Activated CD8-positive, alpha-beta memory T cell treated with anti-CD3 and anti-CD28 coated beads, Interleukin-2, amount 50 U/mL, for 1 hour (primary cell): Measurements from ENCODE around the gene TCP11L2.

Source experiments
- DNase-seq: peaks from one replicate; pipeline ENCODE4 v3.0.0-alpha.2; 2020; ENCODE audit errors: extremely low read depth

TCP11L2 gene

GRCh38 chr12:106302401-106303201 is at the start of gene TCP11L2:
Gene TCP11L2, plus strand, starts transcription at chr12:106302733. Its CDS starts 8,343 bp downstream, at chr12:106311076.
- peak; percentile 75 for DNase-seq

GRCh38 chr12:106254724-106255123 is 47.8 kb upstream of the TCP11L2 start:
- DNase-seq: no peak

- DNase-seq: no peak
Observed at GRCh38 chr12:106255493-106255892, 47.0 kb upstream of the TCP11L2 start.

- DNase-seq: no peak
Observed at GRCh38 chr12:106255952-106256351, 46.6 kb upstream of the TCP11L2 start.

GRCh38 chr12:106256524-106256923 is 46.0 kb upstream of the TCP11L2 start:
- no peak for DNase-seq

GRCh38 chr12:106258226-106258625 is 44.3 kb upstream of the TCP11L2 start:
- no peak for DNase-seq

GRCh38 chr12:106258935-106259334 is 43.6 kb upstream of the TCP11L2 start:
- no peak for DNase-seq

- DNase-seq: no peak
Observed at GRCh38 chr12:106265116-106265515, 37.4 kb upstream of the TCP11L2 start.

GRCh38 chr12:106267535-106267934 is 35.0 kb upstream of the TCP11L2 start:
- no peak for DNase-seq

GRCh38 chr12:106269150-106269771 is 33.3 kb upstream of the TCP11L2 start:
- DNase-seq: no peak

- DNase-seq: no peak
Observed at GRCh38 chr12:106271575-106272505, 30.7 kb upstream of the TCP11L2 start.

GRCh38 chr12:106273491-106273890 is 29.0 kb upstream of the TCP11L2 start:
- no peak for DNase-seq

GRCh38 chr12:106274012-106274411 is 28.5 kb upstream of the TCP11L2 start:
- DNase-seq: no peak

GRCh38 chr12:106274575-106275121 is 27.9 kb upstream of the TCP11L2 start:
- no peak for DNase-seq

- DNase-seq: no peak
Observed at GRCh38 chr12:106275458-106275857, 27.1 kb upstream of the TCP11L2 start.

GRCh38 chr12:106276032-106276740 is 26.3 kb upstream of the TCP11L2 start:
- no peak for DNase-seq

- no peak for DNase-seq
Observed at GRCh38 chr12:106280106-106280505, 22.4 kb upstream of the TCP11L2 start.

- no peak for DNase-seq
Observed at GRCh38 chr12:106281056-106281782, 21.3 kb upstream of the TCP11L2 start.

GRCh38 chr12:106281804-106282203 is 20.7 kb upstream of the TCP11L2 start:
- no peak for DNase-seq

GRCh38 chr12:106282457-106283097 is 20.0 kb upstream of the TCP11L2 start:
- DNase-seq: peak; percentile 20
